Amniotic stem cell (primary cell): Measurements from ENCODE around the gene PDZRN4.

Source experiments
- DNase-seq: peaks from one replicate; lab custom pipeline; 2025; lab: John Stamatoyannopoulos, UW

Gene PDZRN4

GRCh38 chr12:41459906-41460214 lies 271.7 kb downstream of the PDZRN4 start:
- no peak for DNase-seq

GRCh38 chr12:41460906-41461305 lies 272.8 kb downstream of the PDZRN4 start:
- no peak for DNase-seq

DNA sequence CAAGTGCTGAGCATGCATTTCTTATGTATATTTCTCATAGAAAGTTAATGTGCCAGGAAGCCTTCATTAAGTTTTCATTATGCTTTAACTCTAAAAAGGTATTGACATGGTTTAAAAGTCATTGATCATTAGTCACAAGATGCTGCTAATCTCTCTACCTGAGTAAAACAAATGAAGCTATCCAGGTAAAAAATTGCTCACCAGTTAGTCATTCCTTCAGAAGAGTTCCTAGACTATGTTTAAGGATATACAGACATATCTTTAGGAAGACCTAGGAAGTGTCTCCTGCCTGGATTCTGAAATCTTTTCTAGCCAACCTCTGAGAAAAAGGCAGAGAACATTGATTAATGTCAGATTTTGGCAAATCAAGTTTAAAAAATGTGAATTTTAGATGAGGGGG lies 274.2 kb downstream of the PDZRN4 start:
- DNase-seq = no peak

DNA sequence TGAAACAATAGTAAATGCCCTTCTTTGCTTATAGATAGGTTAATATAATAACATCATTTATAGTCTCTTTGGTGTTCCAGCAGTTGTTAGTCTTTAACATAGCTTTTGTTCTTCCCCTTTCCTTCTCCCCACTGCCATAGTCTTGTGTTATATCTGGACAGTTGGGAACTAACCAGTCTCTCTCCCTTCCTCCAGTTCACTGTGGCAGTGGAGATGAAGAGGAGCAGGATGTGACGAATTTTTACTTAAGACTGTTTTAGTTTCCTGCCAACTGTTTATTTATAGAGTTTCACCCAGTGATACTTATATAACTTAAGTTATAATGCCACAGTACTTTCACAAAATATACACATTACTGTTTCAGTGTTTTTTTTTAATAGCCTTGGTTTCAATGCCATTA lies 277.4 kb downstream of the PDZRN4 start:
- no peak for DNase-seq

- DNase-seq = no peak
These were observed 278.2 kb downstream of the PDZRN4 start for GRCh38 chr12:41466300-41466699.

DNA sequence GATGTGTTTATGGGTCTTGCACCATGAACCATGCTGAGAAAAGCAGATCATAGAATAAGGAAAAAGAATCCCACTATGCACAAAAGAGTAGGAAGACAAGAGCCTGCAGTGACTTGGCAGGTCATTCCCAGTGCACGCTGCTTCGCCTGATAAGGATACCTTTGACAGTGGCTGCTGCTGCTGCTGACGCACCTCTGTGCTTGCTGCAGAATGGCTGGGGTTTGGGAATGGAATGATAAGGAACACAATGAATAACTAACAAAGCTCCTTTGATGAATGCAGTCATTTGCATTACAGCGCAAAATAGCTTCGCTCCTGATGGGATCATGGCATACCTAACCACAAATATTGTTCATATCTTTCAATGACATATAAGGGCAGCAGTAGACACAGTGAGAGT lies 278.7 kb downstream of the PDZRN4 start:
- no peak for DNase-seq

- DNase-seq = no peak
These were observed 279.6 kb downstream of the PDZRN4 start for GRCh38 chr12:41467591-41468325.

- DNase-seq = no peak
These were observed 280.2 kb downstream of the PDZRN4 start for GRCh38 chr12:41468341-41468740.

- no peak for DNase-seq
These were observed 280.6 kb downstream of the PDZRN4 start for GRCh38 chr12:41468756-41469155.

DNA sequence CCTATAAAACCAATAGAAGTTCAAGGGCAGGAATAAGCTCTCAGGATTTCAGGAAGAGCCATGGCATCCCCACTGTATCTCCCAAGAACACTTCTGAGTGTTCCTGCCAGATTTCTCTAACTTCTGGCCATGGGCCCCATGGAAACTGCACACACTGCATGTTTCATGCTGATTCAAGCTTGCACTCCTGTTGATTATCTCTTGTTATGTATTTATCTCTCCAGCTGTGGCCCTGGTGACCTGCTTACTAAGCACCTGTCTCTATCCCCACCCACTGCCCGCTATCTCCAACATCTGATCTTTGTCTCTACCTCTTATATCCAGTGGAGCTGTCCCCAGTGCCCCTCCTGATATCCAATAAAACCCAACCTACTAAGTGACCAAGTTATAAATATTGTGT lies 285.3 kb downstream of the PDZRN4 start:
- DNase-seq = no peak

DNA sequence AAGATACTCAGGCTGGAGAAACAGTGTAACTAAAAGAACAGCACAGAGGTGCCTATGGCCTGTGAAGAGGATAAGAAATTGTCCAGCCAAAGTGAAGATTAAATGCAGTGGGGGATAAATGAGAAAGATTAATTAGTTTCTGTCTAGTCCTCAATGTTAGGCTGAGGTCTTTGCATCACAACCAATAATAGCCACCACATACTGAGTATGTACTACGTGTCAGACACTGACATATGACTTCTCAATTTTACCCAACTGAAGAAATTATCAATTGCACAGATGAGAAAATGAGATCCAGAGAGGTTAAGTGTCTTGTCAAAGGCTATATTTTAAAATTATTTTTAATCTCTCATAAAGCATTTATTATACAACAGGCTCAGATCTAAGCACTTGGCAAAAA lies 285.9 kb downstream of the PDZRN4 start:
- DNase-seq = no peak

DNA sequence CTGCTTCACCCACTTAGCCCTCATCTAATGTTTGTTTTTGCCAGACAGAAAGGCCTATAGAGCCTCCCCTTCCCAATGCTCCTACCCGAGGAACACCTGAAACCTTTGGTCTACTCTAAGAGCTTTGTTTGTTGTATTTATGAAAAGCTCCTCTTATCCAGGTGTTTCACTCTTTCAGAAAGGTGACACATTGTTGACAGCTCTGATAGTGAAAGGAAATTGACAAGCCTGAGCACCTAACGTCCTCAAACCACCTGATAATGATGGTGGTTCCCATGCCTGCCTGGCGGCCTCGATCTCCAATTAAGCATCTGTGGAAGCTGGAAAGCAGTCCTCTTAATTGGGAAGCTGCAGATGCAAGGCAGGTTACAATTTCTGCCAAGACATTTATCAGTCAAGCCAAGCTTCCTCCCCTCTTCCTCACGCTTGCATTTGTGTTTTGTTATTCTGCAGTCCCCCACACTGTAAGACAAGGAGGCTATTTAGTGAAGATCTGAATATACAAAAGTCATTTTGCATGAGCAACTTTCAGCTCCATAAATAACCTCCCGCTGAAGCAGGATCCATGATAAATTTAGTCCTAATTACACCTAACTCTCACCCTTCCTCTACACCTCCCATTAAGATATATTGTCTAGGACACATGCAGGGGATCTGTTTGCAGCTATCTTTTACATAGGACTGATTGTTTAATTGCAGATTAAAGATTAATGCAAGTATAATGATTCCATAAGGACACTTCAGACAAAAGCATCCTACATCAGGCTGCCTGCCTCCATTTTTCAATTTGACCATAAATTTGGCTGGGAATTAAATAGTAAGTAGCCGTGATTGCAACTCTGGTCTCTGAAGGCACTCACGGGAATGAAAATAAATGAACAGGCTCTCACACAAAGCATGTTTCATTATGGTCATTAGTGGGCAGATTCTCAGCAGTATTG lies 288.6 kb downstream of the PDZRN4 start:
- no peak for DNase-seq

GRCh38 chr12:41479426-41479825 lies 291.3 kb downstream of the PDZRN4 start:
- DNase-seq = no peak

- no peak for DNase-seq
These were observed 297.1 kb downstream of the PDZRN4 start for GRCh38 chr12:41485203-41485602.

GRCh38 chr12:41486718-41487117 lies 298.6 kb downstream of the PDZRN4 start:
- DNase-seq = no peak

DNA sequence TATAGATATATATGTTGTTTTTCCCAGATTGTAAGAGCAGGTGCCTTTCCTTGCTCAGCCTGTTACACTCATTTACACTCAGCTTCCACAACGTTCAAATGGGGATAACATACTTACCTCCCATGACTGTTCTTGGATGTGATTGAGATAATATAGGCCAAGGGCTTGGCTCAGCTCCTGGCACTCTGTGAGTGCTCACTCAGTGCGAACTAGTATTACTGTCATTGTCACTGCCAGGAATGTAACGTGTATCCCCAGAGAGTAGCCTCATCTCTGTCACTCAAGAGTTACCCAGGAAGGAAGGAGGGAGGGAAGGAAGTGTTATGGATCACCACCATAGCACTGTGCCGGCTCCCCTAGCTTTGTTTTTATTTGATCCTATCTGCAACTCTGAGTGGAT lies 307.9 kb downstream of the PDZRN4 start:
- no peak for DNase-seq

GRCh38 chr12:41497409-41497808 lies 309.3 kb downstream of the PDZRN4 start:
- no peak for DNase-seq

GRCh38 chr12:41504976-41505375 lies 316.9 kb downstream of the PDZRN4 start:
- DNase-seq = no peak

- DNase-seq = no peak
These were observed 319.2 kb downstream of the PDZRN4 start for GRCh38 chr12:41507286-41507685.

GRCh38 chr12:41509271-41510055 lies 321.3 kb downstream of the PDZRN4 start:
- no peak for DNase-seq

DNA sequence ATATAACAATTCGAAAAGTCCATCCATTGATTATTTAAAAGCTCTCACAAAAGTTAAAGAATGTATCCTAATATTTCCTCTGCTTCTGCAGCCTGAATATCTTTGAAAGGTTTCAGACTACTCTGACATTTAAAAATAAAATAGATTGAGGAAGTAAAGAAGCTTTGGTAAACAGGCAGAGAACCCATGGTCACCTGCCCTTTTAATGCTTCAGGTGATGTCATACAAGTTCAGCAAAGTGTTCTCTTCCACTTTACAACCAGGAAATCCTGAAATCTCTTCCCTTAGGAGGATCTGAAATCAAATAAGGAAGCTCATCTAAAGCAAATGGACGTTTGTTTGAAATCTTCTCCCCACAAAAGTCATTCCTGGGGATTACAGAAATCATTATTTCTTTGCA lies 322.4 kb downstream of the PDZRN4 start:
- no peak for DNase-seq

GRCh38 chr12:41511247-41511646 lies 323.1 kb downstream of the PDZRN4 start:
- DNase-seq = no peak

GRCh38 chr12:41512497-41512896 lies 324.4 kb downstream of the PDZRN4 start:
- DNase-seq = no peak
